MM.1S (cell line): ENCODE data around the gene BCR.

Experiments used
- DNase-seq: peaks from one replicate; pipeline ENCODE4 v3.0.0-alpha.2; 2015
- H2AFZ ChIP-seq: fragments of 300-600 bp; sonication (generic); 2 replicates; pipeline ENCODE4 v1.6.0; 2016; ENCODE audit warnings: antibody characterized with exemption, low read length
- H3F3A ChIP-seq: fragments of 300-600 bp; sonication (generic); 2 replicates; pipeline ENCODE4 v1.6.1; 2016; ENCODE audit warnings: mild to moderate bottlenecking, antibody characterized with exemption, low read length, moderate library complexity, mixed read lengths; ENCODE audit not compliant: insufficient read depth
- H3K27ac ChIP-seq: fragments of 300-600 bp; sonication (generic); 2 replicates; pipeline ENCODE4 v1.5.1; 2016; ENCODE audit warnings: mild to moderate bottlenecking, low read length
- H3K27me3 ChIP-seq: fragments of 300-600 bp; sonication (generic); replicated peaks from 2 replicates; pipeline ENCODE4 v1.6.0; 2016; ENCODE audit warnings: low read length; ENCODE audit not compliant: insufficient read depth
- H3K36me3 ChIP-seq: fragments of 300-600 bp; sonication (generic); replicated peaks from 2 replicates; pipeline ENCODE4 v1.6.1; 2016; ENCODE audit warnings: mild to moderate bottlenecking, low read length, mixed read lengths; ENCODE audit not compliant: insufficient read depth
- H3K4me1 ChIP-seq: fragments of 300-600 bp; sonication (generic); 2 replicates; pipeline ENCODE4 v1.6.1; 2016; ENCODE audit warnings: low read length, mixed read lengths
- H3K4me2 ChIP-seq: fragments of 300-600 bp; sonication (generic); 2 replicates; pipeline ENCODE4 v1.6.0; 2016; ENCODE audit warnings: low read depth, low read length
- H3K4me3 ChIP-seq: fragments of 300-600 bp; sonication (generic); 2 replicates; pipeline ENCODE4 v1.5.1; 2016; ENCODE audit warnings: low read length, mixed read lengths
- H3K79me2 ChIP-seq: fragments of 300-600 bp; sonication (generic); 2 replicates; pipeline ENCODE4 v1.6.1; 2016; ENCODE audit warnings: mixed run types, low read length, mixed read lengths
- H3K9ac ChIP-seq: fragments of 300-600 bp; sonication (generic); 2 replicates; pipeline ENCODE4 v1.6.1; 2016; ENCODE audit warnings: low read length, mixed read lengths
- H3K9me2 ChIP-seq: fragments of 300-600 bp; sonication (generic); replicated peaks from 2 replicates; pipeline ENCODE4 v1.6.1; 2016; ENCODE audit warnings: mild to moderate bottlenecking, low read length, mixed read lengths; ENCODE audit not compliant: insufficient read depth
- H3K9me3 ChIP-seq: fragments of 300-600 bp; sonication (generic); replicated peaks from 2 replicates; pipeline ENCODE4 v1.6.1; 2016; ENCODE audit warnings: mild to moderate bottlenecking, low read length, mixed read lengths; ENCODE audit not compliant: insufficient read depth
- H4K20me1 ChIP-seq: fragments of 300-600 bp; sonication (generic); 2 replicates; pipeline ENCODE4 v1.6.1; 2016; ENCODE audit warnings: mild to moderate bottlenecking, low read length, moderate library complexity, mixed read lengths; ENCODE audit not compliant: insufficient read depth
- EZH2 ChIP-seq: fragments of 300-600 bp; sonication (generic); optimal IDR thresholded peaks from 2 replicates; pipeline ENCODE3; 2017; ENCODE audit warnings: low read depth, mild to moderate bottlenecking, antibody characterized with exemption, low read length, mixed read lengths
- EZH2phosphoT487 ChIP-seq: fragments of 300-600 bp; sonication (generic); IDR thresholded peaks from 2 replicates; pipeline ENCODE4 v1.6.1; 2018; ENCODE audit warnings: antibody characterized with exemption, low read length
- TF ChIP-seq, protein P1 (sequence below): fragments of 300-600 bp; sonication (generic); IDR thresholded peaks from 2 replicates; pipeline ENCODE4 v1.5.1; 2016; ENCODE audit warnings: antibody characterized with exemption, low read length, mixed read lengths

BCR gene

DNA sequence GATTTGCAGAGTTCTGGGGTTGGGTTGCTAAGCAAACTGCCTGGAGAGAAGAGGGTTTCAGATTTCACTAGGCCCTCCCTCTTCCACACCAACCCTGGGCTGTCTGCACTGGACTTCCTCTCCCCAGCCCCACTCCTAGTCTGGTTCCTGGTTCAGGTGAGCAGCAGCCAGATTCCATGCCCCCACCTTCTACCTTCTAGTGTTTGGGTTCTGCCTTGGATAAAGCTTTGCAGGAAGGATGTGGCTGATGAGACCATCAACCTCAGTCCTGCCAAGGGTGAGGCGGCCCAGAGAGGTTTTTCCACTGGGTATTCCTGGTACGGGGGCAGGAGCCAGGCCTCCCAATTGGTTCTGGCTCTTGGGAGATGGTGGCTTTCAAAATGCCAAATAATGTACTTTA, 68.3 kb downstream of the BCR start:
- Histone ChIP-seq H2AFZ (no peak overlapping the region), H3K79me2 (peaks cover 97% of the 10 kb centered on the region), H3K27me3 (no peaks in the 10 kb centered on the region), H3F3A (no peaks in the 10 kb centered on the region), H3K9ac (no peak overlapping the region), H3K4me2 (no peak overlapping the region), H3K36me3 (no peaks in the 10 kb centered on the region), H3K4me3 (no peak overlapping the region), H3K4me1 (peaks cover 23% of the 10 kb centered on the region), H4K20me1 (peaks cover 62% of the 10 kb centered on the region), H3K9me2 (no peaks in the 10 kb centered on the region), H3K9me3 (no peaks in the 10 kb centered on the region), H3K27ac (no peak overlapping the region)
- no peak for DNase-seq
- TF ChIP-seq, protein P1, sequence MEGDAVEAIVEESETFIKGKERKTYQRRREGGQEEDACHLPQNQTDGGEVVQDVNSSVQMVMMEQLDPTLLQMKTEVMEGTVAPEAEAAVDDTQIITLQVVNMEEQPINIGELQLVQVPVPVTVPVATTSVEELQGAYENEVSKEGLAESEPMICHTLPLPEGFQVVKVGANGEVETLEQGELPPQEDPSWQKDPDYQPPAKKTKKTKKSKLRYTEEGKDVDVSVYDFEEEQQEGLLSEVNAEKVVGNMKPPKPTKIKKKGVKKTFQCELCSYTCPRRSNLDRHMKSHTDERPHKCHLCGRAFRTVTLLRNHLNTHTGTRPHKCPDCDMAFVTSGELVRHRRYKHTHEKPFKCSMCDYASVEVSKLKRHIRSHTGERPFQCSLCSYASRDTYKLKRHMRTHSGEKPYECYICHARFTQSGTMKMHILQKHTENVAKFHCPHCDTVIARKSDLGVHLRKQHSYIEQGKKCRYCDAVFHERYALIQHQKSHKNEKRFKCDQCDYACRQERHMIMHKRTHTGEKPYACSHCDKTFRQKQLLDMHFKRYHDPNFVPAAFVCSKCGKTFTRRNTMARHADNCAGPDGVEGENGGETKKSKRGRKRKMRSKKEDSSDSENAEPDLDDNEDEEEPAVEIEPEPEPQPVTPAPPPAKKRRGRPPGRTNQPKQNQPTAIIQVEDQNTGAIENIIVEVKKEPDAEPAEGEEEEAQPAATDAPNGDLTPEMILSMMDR, result no peak
- TF ChIP-seq EZH2phosphoT487 (no peak), EZH2 (no peak)

DNA sequence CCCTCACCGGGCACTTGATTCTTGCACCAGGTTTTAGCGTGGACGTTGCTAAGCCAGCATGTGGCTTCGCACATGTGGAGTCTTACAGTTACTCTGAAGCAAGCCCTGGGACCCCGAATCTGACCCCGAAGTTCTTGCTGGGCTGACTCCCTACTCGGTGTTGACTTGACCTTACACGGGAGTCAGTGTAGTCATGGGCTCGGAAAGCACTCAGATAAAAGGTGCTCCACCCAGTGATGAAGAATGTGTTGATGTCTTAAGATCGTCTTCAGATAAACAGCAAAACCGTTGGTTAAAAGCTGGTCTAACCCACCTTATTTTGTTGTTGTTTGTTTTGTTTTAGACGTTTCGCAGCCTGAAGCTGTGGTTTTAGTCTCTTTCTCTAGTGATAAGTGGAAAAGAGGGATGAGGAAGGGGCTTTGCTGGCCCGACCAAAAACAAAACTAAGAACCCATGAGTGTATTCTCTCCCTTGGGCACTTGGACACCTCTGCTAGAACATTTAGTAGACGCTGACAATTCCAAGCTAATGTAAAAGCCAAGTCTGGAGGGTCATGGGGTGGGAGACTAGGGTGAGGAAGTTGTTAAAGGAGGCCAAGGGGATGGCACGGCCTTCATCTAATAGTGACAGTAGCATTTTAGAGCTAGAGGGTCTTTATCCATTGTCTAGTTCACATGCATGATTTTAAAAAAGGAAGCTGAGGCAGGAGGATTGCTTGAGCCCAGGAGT, 69.9 kb downstream of the BCR start:
- H2AFZ ChIP-seq, result no peak overlapping the region
- H3K27me3 ChIP-seq, result no peaks in the 10 kb centered on the region
- no peak overlapping the region for H3K27ac ChIP-seq
- peaks cover 97% of the 10 kb centered on the region for H3K79me2 ChIP-seq
- peaks cover 23% of the 10 kb centered on the region for H3K4me1 ChIP-seq
- no peak overlapping the region for H3K4me2 ChIP-seq
- no peak overlapping the region for H3K9ac ChIP-seq
- TF ChIP-seq EZH2phosphoT487 (no peak), EZH2 (no peak)
- TF ChIP-seq, protein P1, result no peak
- H3K36me3 ChIP-seq, result peaks cover 3% of the 10 kb centered on the region; the same call in 1 of the 2 replicates
- H3K4me3 ChIP-seq, result no peak overlapping the region
- no peaks in the 10 kb centered on the region for H3F3A ChIP-seq
- peaks cover 49% of the 10 kb centered on the region for H4K20me1 ChIP-seq
- no peaks in the 10 kb centered on the region for H3K9me3 ChIP-seq
- H3K9me2 ChIP-seq, result no peaks in the 10 kb centered on the region
- DNase-seq, result no peak

GRCh38 chr22:23250785-23251363, 70.6 kb downstream of the BCR start:
- no peak overlapping the region for H3K9ac ChIP-seq
- H3K79me2 ChIP-seq, result peaks cover 97% of the 10 kb centered on the region
- no peaks in the 10 kb centered on the region for H3F3A ChIP-seq
- no peak overlapping the region for H2AFZ ChIP-seq
- H4K20me1 ChIP-seq, result peaks cover 48% of the 10 kb centered on the region
- DNase-seq, result no peak
- no peak overlapping the region for H3K4me2 ChIP-seq
- H3K9me3 ChIP-seq, result no peaks in the 10 kb centered on the region
- no peaks in the 10 kb centered on the region for H3K27me3 ChIP-seq
- no peak overlapping the region for H3K4me3 ChIP-seq
- no peaks in the 10 kb centered on the region for H3K9me2 ChIP-seq
- TF ChIP-seq, protein P1, result no peak
- no peak for TF ChIP-seq EZH2phosphoT487
- no peak for TF ChIP-seq EZH2
- H3K36me3 ChIP-seq, result peaks cover 5% of the 10 kb centered on the region; the same call in 1 of the 2 replicates
- peaks cover 23% of the 10 kb centered on the region for H3K4me1 ChIP-seq
- no peak overlapping the region for H3K27ac ChIP-seq
